Prostate gland (tissue), 2 donors: Measurements from ENCODE around the gene INO80D.

ENCODE experiments used
- CTCF ChIP-seq, 4 experiments: fragments of 200-600 bp in 2 of 4; fragments of 450-650 bp in 2 of 4; sonication (generic) in 2 of 4; IDR thresholded peaks; 1 replicate in 3 of 4; 2 replicates in 1 of 4; pipeline ENCODE4 v1.5.1; 2016 to 2019; ENCODE audit warnings: antibody characterized with exemption in 4 of 4, mild to moderate bottlenecking in 2 of 4, moderate library complexity in 2 of 4
- POLR2A ChIP-seq: fragments of 450-650 bp; IDR thresholded peaks from one replicate; pipeline ENCODE4 v1.6.1; 2016; ENCODE audit warnings: antibody characterized with exemption, mild to moderate bottlenecking
- POLR2AphosphoS5 ChIP-seq: sonication (generic); formaldehyde crosslinking; IDR thresholded peaks from one replicate; pipeline ENCODE4 v1.6.1; 2017; ENCODE audit warnings: antibody characterized with exemption

- TF ChIP-seq POLR2AphosphoS5 (no peak), CTCF (IDR thresholded peaks at IDR 0.05) (no peak), POLR2A (no peak)
Observed at GRCh38 chr2:206082298-206082843, 3.6 kb downstream of the INO80D start.
